Bronchial epithelial cell (primary cell): ENCODE measurements around the gene MAP1LC3B. TPM values are rescaled to one million over a fixed set of nuclear protein-coding genes. Genes with fewer than 3 reads are reported as not detected.

ENCODE experiments used
- DNase-seq: peaks from one replicate; pipeline ENCODE4 v3.0.0-alpha.2; 2010; ENCODE audit warnings: low read depth
- FAIRE-seq: peaks from 2 replicates; lab custom pipeline; 2011; peaks lifted over from hg19 to GRCh38; lab: Jason Lieb, UNC
- H3K27me3 ChIP-seq: 2 replicates; pipeline ENCODE4 v1.5.1; 2011; ENCODE audit warnings: low read length; ENCODE audit not compliant: control insufficient read depth, insufficient read depth
- H3K36me3 ChIP-seq: 2 replicates; pipeline ENCODE4 v1.5.1; 2011; ENCODE audit warnings: low read length; ENCODE audit not compliant: control insufficient read depth, insufficient read depth
- H3K4me3 ChIP-seq: 2 replicates; pipeline ENCODE4 v1.5.1; 2011; ENCODE audit warnings: mild to moderate bottlenecking, low read depth, low read length, control low read depth
- total RNA-seq: library from RNA; depleted of rRNA; stranded (reverse); fragments of >200 nt; gene quantifications from 2 replicates; pipeline ENCODE4 v1.2.1, GENCODE V29; 2014
- TF ChIP-seq, protein P1 (sequence below): IDR thresholded peaks from 2 replicates; pipeline ENCODE4 v1.5.1; 2011; ENCODE audit warnings: mild to moderate bottlenecking, moderate library complexity, low read length, control low read depth, inconsistent platforms; ENCODE audit not compliant: insufficient read depth, severe bottlenecking

Gene MAP1LC3B
- total RNA-seq, 1 donor from 2014 or later: 75.8 TPM

DNA sequence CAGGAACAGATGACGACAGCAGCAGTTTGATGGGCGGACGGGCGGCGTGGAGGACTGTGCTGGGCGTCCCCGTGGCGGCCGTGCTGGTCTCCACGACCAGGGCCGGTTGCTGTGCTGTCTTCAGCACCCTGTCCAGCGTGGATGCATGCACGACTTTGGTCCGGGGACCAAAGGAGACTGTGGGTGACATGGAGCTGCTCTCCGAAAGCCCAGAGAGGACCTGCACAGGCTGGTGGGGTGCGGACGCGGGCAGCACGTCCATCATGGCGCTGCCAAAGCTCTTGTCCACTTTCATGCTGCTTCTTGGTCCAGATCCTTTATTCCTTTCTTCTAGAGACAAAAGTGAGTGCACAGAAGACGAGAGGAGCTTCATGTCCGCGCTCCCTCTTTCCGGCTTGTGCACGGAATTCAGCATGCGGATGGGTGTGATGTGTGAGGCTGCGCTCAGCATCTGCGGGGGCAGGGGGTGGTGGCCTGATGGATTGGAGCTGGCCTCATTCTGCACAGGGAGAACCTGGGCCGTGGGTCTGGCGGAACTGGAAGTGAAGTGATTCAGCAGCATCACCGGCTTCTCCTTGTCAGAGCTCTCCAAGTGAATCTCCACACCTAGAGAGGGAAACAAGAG is 20.3 kb downstream of the MAP1LC3B start:
- no peak for FAIRE-seq
- DNase-seq: no peak
- TF ChIP-seq, protein P1, sequence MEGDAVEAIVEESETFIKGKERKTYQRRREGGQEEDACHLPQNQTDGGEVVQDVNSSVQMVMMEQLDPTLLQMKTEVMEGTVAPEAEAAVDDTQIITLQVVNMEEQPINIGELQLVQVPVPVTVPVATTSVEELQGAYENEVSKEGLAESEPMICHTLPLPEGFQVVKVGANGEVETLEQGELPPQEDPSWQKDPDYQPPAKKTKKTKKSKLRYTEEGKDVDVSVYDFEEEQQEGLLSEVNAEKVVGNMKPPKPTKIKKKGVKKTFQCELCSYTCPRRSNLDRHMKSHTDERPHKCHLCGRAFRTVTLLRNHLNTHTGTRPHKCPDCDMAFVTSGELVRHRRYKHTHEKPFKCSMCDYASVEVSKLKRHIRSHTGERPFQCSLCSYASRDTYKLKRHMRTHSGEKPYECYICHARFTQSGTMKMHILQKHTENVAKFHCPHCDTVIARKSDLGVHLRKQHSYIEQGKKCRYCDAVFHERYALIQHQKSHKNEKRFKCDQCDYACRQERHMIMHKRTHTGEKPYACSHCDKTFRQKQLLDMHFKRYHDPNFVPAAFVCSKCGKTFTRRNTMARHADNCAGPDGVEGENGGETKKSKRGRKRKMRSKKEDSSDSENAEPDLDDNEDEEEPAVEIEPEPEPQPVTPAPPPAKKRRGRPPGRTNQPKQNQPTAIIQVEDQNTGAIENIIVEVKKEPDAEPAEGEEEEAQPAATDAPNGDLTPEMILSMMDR: no peak
- Histone ChIP-seq H3K4me3 (no peak overlapping the region), H3K27me3 (no peaks in the 10 kb centered on the region), H3K36me3 (peaks cover 14% of the 10 kb centered on the region)

DNA sequence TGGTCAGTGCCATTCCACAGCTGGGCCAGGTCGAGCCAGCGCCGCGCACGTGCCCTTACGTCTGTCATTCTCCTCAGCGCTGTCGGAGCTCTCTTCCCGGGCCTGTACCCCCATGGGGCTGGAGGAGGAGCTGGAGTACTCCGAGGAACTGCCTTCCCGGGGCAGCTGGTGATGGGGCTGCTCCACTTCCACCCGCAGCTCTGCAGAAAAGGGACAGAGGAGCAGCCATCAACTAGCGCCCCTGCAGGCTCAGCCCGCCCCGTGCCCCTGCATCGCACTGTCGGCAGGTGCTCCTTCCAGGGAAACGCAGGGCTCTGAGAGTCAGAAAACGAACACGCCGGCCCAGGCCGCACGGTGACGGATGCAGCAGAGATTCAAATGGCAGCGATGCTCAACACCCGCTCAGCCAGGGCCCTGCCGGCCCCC is 20.9 kb downstream of the MAP1LC3B start:
- H3K36me3 ChIP-seq: peaks cover 12% of the 10 kb centered on the region
- DNase-seq (no peak), FAIRE-seq (no peak)
- TF ChIP-seq, protein P1: no peak
- no peak overlapping the region for H3K4me3 ChIP-seq
- H3K27me3 ChIP-seq: no peaks in the 10 kb centered on the region

DNA sequence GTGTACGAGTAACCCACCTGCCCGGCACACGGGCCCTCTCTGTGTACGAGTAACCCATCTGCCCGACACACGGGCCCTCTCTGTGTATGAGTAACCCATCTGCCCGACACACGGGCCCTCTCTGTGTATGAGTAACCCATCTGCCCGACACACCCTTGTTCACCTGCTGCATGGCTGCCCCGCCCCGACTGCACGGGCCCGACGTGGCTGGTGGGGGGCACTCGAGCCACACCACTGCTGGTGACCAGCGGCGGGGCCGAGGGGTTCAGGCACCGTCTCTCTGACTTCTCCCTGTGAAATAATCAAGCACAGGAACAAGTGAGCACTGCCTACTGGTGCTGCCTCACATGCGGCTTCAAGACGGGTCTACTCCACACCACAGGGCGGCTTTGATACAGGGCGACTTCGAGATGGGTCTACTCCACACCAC is 22.1 kb downstream of the MAP1LC3B start:
- peaks cover 12% of the 10 kb centered on the region for H3K36me3 ChIP-seq
- no peak for DNase-seq

DNA sequence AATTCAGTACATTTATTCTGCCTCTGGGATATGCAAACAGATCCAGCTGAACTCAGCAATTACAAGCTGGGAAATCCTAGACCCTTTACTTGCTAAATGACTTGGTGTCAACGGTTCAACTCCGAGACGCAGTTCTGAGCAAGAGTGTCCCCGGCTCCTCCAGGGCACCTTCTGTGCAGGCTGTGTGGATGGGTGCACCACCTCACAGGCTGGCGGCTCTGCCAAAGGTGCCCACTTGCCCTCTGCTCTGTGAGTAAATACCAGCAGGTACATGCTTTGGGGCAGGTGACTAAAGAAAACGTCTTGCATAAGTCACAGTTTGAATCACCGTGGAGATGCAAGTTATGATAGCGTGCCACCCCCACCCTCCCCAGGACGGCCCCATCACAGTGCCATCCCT is 23.3 kb downstream of the MAP1LC3B start:
- Histone ChIP-seq H3K27me3 (no peaks in the 10 kb centered on the region), H3K4me3 (no peak overlapping the region), H3K36me3 (peaks cover 14% of the 10 kb centered on the region)
- DNase-seq (no peak), FAIRE-seq (no peak)
- TF ChIP-seq, protein P1: no peak

More for the DNA sequence above, 22.1 kb downstream of the MAP1LC3B start:
- no peak overlapping the region for H3K4me3 ChIP-seq
- FAIRE-seq: no peak
- TF ChIP-seq, protein P1: no peak
- H3K27me3 ChIP-seq: no peaks in the 10 kb centered on the region

DNA sequence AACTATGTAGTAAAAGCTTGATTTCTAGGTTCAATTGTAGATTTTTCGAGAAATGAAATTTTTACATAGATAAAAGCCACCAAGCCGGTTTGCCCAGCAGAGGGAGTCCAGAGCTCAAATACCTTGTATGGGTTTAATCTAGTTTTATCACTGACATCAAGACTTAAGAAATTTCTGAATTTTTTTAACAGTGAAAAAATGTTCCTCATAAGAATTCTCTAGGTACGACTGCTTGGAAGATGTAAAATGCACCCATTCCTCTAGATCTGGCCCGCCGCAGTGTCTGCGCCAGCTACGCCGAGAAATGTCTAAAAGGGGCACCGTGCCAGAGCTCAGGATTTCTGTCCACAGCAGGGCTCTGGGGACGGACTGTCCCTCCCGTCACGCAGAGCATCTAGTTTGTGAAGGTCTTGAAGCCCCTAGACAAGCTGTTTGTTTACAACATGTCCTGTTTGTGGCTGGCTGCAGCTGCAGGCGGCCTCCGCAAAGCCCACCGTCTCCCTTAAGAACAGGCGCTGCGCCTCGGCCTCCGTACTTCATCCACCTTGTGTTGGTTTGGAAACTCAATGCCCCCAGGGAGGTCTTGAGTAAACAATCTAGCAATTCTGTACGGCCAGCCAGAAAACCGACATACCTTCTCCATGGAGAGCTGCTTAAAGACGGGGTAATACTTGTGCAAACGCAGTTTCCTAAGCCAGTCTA is 24.8 kb downstream of the MAP1LC3B start:
- TF ChIP-seq, protein P1: peak; percentile 44
- Histone ChIP-seq H3K36me3 (peaks cover 15% of the 10 kb centered on the region), H3K27me3 (no peaks in the 10 kb centered on the region), H3K4me3 (no peak overlapping the region)
- FAIRE-seq (no peak), DNase-seq (peak; percentile 32)
